Activated B cell treated with CpG ODN at 0.5 μM for 24 hours (primary cell): ENCODE results near the gene EIPR1. TPM values are rescaled to one million over a fixed set of nuclear protein-coding genes. Genes with fewer than 3 reads are reported as not detected.
"Not testable (repeated sequence)": the region's sequence is repeated elsewhere in the genome, so short reads cannot be mapped to it uniquely, and the experiment has no call there.

Experiments used
- ATAC-seq: fragments of 200-7000 bp; cut with Tn5 transposase; one replicate; pipeline ENCODE4 v1.10.0; 2021; ENCODE audit warnings: low read depth, mild to moderate bottlenecking, moderate library complexity
- CTCF ChIA-PET: fragments of 350-600 bp; sonication (Branson Sonifier 250); formaldehyde crosslinking; loops from one replicate; lab custom pipeline; 2021; ENCODE audit warnings: antibody characterized with exemption; lab: Charles Lee
- POLR2A ChIA-PET: fragments of 350-600 bp; sonication (Branson Sonifier 250); formaldehyde crosslinking; loops from one replicate; lab custom pipeline; 2021; ENCODE audit warnings: antibody characterized with exemption; lab: Charles Lee
- DNase-seq: peaks from one replicate; pipeline ENCODE4 v3.0.0; 2022
- H3K27ac Mint-ChIP-seq: one replicate; pipeline ENCODE4 v1.8.0; 2020; ENCODE audit warnings: mixed read lengths
- H3K27me3 Mint-ChIP-seq: one replicate; pipeline ENCODE4 v1.8.0; 2021; ENCODE audit warnings: mixed read lengths
- H3K36me3 Mint-ChIP-seq: one replicate; pipeline ENCODE4 v1.8.0; 2021; ENCODE audit warnings: low read depth, mixed read lengths
- H3K4me1 Mint-ChIP-seq: one replicate; pipeline ENCODE4 v1.8.0; 2021; ENCODE audit warnings: mixed read lengths
- H3K4me3 Mint-ChIP-seq: one replicate; pipeline ENCODE4 v1.8.0; 2020; ENCODE audit warnings: mild to moderate bottlenecking, mixed read lengths
- H3K9me3 Mint-ChIP-seq: one replicate; pipeline ENCODE4 v1.8.0; 2020; ENCODE audit warnings: mixed read lengths
- intact Hi-C: fragments of 100-400 bp; cut with micrococcal nuclease; formaldehyde crosslinking; loops from one replicate; pipeline ENCODE4 v1.15.1; 2024
- total RNA-seq: library from RNA; stranded (reverse); gene quantifications from 2 replicates; pipeline ENCODE4 v1.2.3, GENCODE V29; 2022
- TF ChIP-seq, protein P1 (sequence below): fragments of 200-600 bp; IDR thresholded peaks from one replicate; pipeline ENCODE4 v1.8.0; 2022; ENCODE audit warnings: antibody characterized with exemption, mild to moderate bottlenecking

Gene EIPR1
- total RNA-seq, 1 donor from 2014 or later: 36.3 TPM

DNA sequence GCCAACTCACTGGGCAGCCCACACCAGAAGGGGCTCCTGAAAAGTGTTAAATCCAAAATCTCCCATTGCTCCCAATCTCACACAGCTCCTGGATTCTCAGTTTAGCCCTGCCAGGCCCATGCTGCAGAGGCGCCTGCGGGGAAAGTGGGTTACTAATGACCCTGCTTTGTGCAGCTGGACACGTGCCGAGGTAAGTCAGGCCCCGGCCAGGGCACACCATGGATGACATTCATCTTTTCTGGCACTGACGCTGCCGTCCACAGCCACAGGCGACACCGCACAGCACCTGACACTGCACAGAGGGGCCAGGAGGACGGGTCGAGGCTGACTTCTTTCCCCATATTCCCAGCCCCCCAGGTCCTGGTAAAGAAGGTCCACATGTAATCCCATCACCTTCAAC, 193.5 kb downstream of the EIPR1 start:
- DNase-seq: no peak
- H3K4me3 Mint-ChIP-seq: no peak overlapping the region
- intact Hi-C loops: no loop called here
- ChIA-PET CTCF (no interaction called here), POLR2A (no interaction called here)
- H3K36me3 Mint-ChIP-seq: peaks cover 21% of the 10 kb centered on the region
- no peak overlapping the region for H3K27ac Mint-ChIP-seq
- no peaks in the 10 kb centered on the region for H3K4me1 Mint-ChIP-seq
- H3K9me3 Mint-ChIP-seq: no peaks in the 10 kb centered on the region
- ATAC-seq: no peak
- TF ChIP-seq, protein P1, sequence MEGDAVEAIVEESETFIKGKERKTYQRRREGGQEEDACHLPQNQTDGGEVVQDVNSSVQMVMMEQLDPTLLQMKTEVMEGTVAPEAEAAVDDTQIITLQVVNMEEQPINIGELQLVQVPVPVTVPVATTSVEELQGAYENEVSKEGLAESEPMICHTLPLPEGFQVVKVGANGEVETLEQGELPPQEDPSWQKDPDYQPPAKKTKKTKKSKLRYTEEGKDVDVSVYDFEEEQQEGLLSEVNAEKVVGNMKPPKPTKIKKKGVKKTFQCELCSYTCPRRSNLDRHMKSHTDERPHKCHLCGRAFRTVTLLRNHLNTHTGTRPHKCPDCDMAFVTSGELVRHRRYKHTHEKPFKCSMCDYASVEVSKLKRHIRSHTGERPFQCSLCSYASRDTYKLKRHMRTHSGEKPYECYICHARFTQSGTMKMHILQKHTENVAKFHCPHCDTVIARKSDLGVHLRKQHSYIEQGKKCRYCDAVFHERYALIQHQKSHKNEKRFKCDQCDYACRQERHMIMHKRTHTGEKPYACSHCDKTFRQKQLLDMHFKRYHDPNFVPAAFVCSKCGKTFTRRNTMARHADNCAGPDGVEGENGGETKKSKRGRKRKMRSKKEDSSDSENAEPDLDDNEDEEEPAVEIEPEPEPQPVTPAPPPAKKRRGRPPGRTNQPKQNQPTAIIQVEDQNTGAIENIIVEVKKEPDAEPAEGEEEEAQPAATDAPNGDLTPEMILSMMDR: no peak
- no peaks in the 10 kb centered on the region for H3K27me3 Mint-ChIP-seq

DNA sequence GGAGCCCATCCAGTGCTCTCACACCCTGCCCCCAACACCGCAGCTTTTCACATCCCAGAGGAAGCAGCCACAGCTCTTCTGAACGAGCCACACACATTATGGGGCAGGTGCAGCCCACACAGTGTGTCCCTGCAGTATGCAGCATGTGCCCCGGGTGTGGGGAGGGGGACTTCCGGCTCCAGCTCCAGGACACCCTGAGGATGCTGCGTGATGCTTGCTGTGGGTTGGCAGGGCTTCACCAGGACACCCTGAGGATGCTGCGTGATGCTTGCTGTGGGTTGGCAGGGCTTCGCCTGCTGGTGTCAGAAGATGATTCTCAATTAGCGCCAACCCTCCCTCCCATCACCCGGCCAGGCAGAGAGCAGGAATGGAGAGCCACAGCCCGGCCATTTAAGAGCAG, 193.9 kb downstream of the EIPR1 start:
- DNase-seq (no peak), ATAC-seq (no peak)
- no peak overlapping the region for H3K4me3 Mint-ChIP-seq
- no peaks in the 10 kb centered on the region for H3K27me3 Mint-ChIP-seq
- intact Hi-C loops: no loop called here
- ChIA-PET POLR2A (no interaction called here), CTCF (no interaction called here)
- no peaks in the 10 kb centered on the region for H3K9me3 Mint-ChIP-seq
- no peaks in the 10 kb centered on the region for H3K4me1 Mint-ChIP-seq
- TF ChIP-seq, protein P1: no peak
- H3K36me3 Mint-ChIP-seq: peaks cover 17% of the 10 kb centered on the region
- no peak overlapping the region for H3K27ac Mint-ChIP-seq

GRCh38 chr2:3182848-3183247, 194.8 kb downstream of the EIPR1 start:
- Mint-ChIP-seq H3K4me1 (no peaks in the 10 kb centered on the region), H3K4me3 (no peak overlapping the region), H3K9me3 (no peaks in the 10 kb centered on the region), H3K27ac (no peak overlapping the region), H3K27me3 (no peaks in the 10 kb centered on the region), H3K36me3 (peaks cover 16% of the 10 kb centered on the region)
- POLR2A ChIA-PET: no interaction called here
- DNase-seq (no peak), ATAC-seq (no peak)
- intact Hi-C loops: no loop called here
- TF ChIP-seq, protein P1: no peak
- CTCF ChIA-PET: no interaction called here

DNA sequence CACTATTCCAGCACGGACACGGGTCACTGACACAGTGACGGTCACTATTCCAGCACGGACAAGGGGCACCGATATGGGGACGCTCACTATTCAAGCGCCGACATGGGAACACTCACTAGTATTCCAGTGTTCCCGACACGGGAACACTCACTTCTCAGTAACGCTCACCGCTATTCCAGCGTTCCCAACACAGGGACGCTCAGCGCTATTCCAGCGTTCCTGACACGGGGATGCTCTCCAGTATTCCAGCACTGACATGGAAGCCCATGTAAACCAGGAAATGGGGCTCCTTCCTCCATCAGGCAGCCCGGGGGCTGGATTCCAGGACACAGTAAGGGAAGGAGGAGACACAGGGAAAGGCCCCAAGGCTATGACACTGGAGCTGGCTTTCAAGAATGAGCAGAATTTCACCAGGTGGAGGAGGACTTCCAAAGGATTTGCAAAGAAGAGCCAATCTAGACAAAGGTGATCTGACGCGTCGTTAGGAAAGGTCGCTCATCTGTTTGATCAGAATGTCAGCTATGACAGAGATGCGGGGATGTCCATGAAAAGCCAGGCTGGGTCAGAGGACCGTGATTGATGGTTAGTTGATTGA, 196.1 kb downstream of the EIPR1 start:
- H3K9me3 Mint-ChIP-seq: no peaks in the 10 kb centered on the region
- no peak overlapping the region for H3K4me3 Mint-ChIP-seq
- intact Hi-C loops: no loop called here
- POLR2A ChIA-PET: no interaction called here
- DNase-seq: no peak
- no peak for ATAC-seq
- TF ChIP-seq, protein P1: no peak
- H3K27me3 Mint-ChIP-seq: no peaks in the 10 kb centered on the region
- CTCF ChIA-PET: no interaction called here
- no peaks in the 10 kb centered on the region for H3K4me1 Mint-ChIP-seq
- H3K36me3 Mint-ChIP-seq: peaks cover 24% of the 10 kb centered on the region
- H3K27ac Mint-ChIP-seq: no peak overlapping the region

DNA sequence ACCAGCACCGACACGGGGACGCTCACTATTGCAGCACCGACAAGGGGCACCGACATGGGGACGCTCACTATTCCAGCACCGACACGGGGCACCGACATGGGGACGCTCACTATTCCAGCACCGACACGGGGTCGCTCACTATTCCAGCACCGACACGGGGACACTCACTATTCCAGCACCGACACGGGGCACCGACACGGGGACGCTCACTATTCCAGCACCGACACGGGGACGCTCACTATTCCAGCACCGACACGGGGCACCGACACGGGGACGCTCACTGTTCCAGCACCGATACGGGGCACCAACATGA, 196.8 kb downstream of the EIPR1 start:
- POLR2A ChIA-PET, H3K27ac Mint-ChIP-seq, intact Hi-C loops, DNase-seq, H3K4me1 Mint-ChIP-seq, H3K4me3 Mint-ChIP-seq, H3K27me3 Mint-ChIP-seq, CTCF ChIA-PET, H3K9me3 Mint-ChIP-seq, ATAC-seq: not testable (repeated sequence)
- H3K36me3 Mint-ChIP-seq: peaks cover 18% of the 10 kb centered on the region
